Midbrain (tissue), 1 donor: Measurements from ENCODE around the gene PMFBP1.

Experiments used
- DNase-seq: peaks from one replicate; lab custom pipeline; 2025; lab: John Stamatoyannopoulos, UW

PMFBP1 gene

DNA sequence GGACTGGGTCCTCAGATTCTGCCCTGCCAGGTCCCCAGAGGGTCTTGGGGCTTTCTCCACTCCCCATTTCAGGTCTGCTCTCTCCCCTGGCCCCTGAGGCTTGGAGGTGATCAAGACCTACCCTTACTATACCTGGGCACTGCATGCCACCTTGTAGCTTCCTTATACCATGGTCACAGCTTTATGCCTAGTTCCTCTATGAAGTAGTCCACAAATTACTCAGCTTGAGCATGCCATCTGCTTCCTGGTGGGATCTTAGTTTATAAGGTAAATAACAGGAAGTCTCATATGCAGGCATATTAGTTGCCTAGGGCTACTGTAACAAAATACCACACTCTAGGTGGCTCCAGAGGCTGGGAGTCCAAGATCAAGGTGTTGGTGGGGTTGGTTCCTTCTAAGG lies 11.0 kb upstream of the PMFBP1 start:
- DNase-seq: no peak

DNA sequence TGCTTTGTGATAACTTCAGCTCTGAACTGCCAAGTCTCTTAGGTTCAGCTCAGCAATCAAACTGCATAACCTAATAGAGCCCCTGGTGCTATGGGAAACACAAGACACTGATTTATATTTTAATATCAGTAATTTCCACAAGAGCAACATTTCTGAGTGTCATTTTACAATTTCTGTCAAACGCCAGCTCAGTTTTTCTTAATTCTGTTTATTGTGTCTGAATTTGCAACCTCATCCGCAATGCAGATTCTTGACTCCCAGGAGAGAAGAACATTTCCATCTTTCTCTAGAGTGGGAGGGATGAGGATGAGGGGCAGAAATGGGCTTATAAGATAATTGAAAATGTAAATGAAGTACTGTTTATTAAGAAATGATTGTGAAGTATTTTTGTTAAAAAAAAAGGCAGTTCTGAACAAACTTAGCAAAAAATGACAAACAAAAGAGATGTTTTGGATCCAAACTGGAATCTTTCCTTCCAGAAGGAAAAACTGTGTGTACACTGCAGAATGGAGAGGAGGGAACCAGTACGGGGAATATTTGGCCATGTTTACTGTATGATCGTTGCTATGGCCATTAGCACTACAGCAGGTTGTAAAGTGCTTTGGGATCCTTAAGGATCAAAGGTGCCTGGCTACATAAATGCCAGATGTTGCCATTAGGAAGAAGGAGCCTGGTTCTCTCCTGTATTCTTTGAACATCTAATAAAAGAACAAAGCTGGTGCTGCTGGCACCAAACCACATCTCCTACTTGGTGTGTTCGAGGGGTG lies 7.4 kb upstream of the PMFBP1 start:
- no peak for DNase-seq

DNA sequence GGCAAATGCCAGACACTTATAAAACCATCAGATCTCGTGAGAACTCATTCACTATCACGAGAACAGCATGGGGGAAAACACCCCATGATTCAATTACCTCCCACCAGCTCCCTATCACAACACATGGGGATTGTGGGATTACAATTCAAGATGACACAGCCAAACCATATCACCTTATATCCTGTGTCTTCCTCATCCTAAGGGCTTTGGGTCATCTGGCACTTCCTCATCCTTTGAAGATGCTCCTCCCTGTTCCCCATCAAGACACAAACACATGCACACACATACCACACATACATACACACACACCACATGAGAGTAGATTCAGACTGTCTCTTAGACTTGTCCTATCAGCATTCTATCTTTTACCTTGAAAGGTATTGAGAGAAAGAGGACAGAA lies 2.8 kb upstream of the PMFBP1 start:
- DNase-seq: no peak

DNA sequence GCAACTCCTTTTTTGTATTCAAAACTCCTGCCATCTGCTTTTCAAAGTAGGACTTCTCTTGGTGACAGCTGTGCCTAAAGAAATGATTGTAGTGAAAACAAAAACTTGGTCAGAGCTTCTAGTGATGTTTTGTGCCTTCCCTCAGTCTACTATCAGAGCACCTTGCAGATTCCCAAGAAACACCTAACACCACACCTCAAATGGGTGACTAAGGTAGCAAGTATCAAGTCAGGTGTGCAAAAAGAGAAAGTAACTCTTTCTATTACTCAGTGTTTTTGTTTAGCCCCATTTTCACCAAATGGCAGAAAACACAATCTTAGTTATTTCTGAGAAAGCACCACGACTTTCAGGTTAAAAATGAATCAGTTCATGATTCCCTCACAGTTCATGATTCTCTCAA lies 2.0 kb upstream of the PMFBP1 start:
- no peak for DNase-seq

DNA sequence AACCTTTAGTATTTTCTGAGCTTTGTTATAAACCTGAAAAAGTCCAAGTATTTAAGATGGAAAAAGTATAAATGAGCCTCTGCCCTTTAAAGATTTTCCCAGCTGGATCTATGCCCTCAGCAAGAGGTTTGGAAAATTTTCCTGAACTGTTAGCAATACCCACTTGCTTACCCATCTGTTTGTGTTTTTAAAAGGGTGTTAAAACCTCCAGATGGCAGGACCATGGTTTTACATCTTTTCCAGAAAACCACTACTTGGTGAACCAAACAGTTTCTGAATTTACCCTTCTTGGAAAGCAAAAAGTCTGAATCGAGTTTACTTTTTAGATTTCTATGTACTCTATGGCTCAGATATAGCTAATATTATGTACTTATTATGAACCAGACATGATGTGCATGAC lies 719 bp downstream of the PMFBP1 start:
- no peak for DNase-seq

DNA sequence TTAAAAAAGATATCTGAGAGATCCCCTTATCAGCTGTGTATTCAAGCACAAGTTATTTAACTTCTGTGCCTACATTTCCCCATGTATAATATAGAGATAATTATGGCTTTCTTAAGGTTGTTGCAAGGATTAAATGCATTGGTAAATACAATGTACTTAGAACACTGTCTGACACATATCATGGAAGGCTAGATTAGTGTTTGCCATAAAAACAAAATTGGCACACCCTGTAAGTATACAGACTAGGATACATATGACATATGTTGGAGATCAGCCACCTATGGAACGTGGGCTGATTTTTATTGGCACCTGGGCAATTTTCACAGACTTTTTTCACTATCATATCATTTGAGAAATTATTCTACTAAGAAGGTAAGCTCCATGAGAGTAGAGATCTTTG lies 2.2 kb downstream of the PMFBP1 start:
- DNase-seq: no peak

DNA sequence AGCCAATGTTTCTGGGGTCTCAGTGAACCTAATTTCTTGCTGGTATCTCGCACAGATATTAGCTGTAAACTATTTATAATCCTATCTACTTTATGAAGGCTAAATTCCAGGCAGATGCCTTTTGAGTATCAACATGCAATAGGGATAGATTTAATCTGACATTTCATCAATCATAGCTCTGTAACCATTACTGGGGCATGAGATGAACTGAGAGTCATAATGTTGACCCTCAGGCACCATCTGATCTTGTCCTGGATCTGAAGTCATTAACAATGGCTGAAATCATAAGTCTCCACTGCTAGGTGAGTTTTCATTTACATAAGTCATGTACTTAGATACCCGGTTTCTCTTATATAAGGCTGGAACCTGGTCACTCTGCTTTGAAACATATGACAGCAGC lies 3.6 kb downstream of the PMFBP1 start:
- DNase-seq: no peak

DNA sequence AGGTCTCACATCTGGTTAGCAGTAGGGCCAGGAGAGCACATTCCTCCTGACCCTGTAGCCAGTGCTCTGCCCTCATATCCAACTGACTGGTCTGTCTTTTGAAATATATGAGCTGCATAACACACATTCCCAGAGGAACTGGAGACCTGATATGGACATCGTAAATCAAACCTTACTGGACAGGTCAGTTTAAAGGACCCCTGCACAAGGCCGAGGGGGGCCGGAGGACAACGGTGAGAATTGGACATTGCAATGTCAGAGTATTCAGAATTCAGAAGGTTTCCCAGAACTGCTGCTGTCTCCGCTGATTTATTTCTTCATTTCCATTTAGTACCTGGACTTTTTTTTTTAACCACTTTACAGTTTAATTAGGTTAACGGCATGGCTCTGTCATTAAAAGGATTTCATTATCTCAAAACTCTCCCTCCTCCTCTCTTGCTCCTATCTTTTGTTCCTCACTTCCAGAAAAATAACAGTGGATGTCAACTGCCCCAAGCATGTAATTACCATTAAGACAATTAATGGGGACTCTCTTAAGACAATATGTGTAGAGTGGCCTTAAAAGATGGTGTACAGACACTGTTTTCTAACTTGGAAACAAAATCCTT lies 4.9 kb downstream of the PMFBP1 start:
- no peak for DNase-seq

DNA sequence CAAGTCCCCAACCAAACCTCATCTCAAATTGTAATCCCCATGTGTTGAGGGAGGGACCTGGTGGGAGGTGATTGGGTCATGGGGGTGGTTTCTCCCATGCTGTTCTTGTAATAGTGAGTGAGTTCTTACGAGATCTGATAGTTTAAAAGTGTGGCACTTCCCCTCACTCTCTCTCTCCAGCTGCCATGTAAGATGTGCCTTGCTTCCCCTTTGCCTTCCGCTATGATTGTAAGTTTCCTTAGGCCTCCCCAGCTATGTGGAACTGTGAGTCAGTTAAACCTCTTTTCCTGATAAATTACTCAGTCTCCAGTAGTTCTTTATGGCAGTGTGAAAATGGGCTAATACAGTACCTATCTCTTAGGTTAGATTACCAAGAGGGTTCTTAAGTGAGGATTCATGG lies 5.8 kb downstream of the PMFBP1 start:
- DNase-seq: no peak

DNA sequence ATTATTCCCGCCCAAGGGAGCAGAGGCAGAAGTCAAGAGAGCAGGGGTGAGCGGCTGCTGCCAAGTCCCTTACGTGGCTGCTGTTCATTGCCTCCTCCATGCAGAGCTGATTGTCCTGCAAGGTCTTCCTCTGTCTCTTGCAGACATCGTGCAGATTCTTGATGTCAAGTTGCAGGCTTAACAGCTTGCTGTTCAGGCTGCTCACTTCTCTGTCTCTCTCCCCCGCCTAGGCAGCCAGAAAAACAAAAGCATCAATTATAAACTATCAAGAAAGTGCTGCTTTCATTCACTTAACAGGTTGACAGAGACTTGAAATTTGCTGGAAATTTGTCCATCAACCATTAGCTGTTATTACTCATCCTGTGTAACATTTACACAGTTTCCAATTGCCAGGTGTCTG lies 7.3 kb downstream of the PMFBP1 start:
- DNase-seq: no peak

DNA sequence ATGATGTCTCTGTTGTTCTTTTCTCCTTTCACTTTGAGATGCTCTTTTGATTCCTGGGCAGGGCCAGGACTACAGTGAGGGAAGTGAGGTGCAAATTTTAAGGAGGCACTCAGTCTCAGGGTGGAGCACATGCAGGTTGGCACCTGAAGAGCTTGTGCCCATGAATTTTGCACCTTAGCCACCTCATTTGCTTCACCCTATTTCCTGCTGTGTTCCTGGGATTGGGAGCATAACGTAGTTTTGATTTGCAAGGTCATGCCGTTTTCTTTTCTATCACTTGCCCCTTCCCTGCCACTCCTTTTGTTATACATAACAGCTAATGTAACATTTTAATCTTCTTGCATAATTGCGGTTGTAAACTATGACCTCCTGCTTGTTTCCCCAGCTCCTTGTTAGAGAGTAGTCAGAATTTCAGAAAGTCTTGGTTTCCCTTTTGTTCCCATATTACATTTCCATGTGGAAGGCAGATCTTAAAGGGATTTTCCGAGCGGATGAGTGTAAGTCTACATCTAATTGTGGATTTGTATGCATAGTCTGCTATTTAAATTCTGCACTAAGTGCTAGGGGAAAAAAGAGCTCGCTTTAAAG lies 9.8 kb downstream of the PMFBP1 start:
- no peak for DNase-seq

DNA sequence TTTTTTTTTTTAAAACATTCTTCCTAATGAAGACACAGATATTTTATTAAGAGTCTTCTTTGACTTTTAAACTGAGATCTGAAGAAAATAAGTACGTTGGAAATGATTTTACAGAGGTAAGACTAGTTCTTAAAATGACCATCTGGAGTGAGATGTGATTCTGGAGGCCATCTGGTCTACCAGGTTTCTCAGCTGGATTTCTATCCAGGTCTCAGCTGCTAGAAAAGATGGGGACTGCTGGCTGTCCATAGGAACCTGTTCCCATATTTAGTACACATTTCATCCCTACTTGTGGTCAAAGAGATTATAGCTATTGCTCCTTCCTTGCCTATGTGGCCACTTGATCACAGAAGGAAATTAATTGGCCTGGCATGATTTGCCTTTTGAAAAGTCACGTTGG lies 12.2 kb downstream of the PMFBP1 start:
- no peak for DNase-seq

DNA sequence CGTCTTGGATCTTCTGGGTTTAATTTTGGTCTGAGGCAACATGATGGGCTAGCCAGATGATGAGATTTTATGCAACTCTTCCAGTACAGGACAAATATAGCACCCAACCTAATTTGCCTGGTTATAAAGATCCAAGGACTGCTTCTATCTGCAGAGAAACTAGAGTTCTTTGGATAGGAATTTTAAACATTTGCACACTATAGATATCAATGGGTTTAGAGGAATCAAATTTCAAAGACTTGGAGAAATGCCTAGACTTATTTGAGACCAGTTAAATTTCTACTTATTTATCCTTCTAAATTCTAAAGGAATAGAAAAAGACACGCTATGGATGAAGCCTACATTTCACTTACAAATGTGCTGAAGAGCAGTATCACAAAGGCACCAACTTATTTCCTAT lies 12.6 kb downstream of the PMFBP1 start:
- DNase-seq: no peak

DNA sequence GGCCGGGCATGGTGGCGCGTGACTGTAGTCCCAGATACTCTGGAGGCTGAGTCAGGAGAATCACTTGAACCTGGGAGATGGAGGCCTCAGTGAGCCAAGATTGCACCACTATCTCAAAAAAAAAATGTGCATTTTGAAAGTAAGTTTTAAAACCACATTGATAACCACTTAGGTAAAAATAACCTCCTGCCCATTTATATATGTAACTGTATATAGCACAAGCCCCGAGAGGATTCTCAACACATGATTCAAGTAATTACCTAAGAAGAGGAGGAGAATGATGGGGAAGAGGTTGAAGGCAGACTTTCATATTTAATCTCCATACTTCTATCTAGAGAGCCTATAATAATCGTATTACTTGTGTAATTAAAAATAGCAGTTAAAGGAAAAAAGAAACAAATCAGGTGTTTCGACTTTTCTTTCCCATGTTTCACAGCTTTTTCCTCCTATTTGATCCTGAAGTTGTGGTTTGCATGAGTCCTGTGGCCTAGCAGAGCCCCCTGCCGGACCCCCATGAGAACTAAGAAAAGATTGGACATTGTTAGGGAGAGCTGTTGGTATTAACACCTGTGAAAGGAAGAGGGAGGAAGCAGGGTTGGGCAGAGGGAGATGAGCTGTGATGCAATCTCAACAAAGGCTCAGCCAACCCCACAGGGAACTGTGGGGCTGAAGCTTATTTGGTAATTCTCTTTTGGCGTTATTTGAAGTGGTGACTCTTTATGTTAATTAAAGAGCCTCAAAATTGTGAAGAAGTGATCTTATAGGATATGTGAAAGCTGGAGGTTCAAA lies 22.1 kb downstream of the PMFBP1 start:
- no peak for DNase-seq

DNA sequence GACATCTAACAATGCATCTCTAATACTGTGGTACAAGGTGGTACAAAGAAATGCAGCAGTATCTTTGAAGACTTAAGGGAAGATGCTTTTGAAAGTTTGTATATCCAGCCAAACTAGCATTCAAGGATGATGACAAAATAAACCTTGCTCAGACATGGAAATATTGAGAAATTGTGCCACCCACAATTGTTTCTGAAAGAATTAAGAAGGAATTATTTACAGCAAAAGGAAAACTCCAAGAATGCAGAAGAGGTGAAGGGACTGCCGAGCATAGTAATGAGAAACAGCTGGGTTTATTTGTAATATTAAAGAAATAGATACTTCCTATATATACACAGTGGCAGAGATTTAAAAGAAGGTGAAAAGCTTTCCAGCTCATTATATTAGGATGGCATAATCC lies 29.5 kb downstream of the PMFBP1 start:
- DNase-seq: no peak

DNA sequence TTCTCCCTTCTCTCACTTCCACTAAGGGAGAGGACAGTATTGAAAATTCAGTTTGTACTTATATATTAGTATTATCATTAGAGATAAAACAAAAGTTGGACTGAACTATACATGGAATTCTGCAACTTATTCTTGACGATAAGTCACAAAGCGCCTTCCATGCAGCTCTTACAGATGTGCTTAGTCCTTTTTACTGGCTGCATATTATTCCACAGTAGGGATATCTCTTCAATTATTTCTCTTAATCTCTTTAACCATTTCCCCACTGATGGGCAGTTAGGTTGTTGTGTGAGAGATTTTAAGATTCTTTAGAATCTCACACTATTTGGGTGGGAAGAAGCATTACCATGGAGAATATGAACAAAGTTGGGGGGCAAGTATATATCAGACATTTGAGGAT lies 32.0 kb downstream of the PMFBP1 start:
- DNase-seq: no peak

DNA sequence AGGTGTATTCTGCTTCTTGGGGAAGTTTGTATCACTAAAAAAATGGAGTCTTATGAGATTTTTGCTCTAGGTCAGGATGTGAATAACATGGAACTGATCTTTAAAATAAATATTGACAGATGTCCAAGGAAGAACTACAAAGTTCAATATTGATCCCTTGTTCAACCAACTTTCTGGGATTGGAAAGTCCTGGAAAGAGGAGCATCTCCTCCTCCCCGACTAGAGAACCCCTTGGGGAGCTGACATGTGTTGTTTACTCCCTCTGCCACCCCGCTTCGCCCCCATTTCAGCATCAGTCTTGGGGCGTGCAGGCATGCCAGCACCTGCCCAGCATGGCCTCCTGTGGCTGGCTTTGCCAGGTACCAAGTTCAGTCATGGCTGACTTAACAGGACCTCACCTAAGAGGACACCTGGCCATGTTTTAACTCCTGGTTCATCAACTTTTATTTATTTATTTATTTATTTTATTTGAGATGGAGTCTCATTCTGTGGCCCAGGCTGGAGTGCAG lies 33.8 kb downstream of the PMFBP1 start:
- no peak for DNase-seq

DNA sequence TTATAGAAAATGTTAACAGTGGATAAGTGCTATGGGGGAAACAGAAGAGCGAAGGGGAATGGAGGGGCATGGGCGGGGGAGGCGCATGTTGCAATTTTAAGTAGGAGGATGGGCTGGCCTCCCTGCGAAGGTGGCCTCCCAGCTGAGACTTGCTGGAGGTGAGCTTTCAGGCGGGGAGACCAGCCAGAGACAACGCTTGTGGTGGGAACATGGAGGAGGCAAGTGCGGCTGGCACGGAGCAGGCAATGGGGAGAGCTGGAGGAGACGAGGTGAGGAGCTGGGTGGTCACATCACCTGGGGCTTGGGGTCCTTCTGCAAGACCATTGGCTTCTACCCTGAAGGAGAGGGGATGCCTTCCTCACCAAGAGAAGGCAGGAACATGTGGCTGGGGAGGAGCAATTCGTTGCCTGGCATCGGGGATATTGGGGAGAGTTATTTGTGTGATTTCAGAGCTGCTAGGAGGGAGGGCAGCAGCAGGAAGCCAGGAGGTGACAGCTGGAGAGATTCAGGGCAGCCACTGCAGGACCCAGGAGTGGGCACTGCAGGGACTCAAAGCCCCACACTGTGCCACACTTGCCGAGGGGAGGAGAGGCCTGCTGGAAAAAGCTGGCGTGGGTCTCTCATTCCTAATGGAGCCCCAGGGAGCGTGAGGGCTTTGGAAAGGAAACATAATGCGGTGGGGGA lies 34.4 kb downstream of the PMFBP1 start:
- no peak for DNase-seq

DNA sequence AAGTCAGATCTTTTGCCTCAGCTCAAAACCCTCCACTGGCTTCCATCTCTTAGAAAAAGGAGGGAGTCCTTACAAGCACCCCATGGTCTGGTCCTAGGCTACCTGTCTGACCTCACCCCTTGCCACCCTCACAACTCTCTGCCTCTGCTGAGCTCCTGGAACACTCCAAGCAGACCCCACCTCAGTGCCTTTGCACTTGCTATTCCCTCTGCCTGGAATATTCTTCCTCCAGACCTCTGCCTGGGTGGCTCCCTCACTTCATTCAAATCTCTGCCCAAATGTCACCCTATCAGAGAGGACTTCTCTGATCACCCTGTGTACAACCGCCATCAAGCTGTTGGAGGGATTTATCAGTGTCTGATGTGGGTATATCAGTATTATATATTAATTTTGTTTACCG lies 37.4 kb downstream of the PMFBP1 start:
- no peak for DNase-seq

DNA sequence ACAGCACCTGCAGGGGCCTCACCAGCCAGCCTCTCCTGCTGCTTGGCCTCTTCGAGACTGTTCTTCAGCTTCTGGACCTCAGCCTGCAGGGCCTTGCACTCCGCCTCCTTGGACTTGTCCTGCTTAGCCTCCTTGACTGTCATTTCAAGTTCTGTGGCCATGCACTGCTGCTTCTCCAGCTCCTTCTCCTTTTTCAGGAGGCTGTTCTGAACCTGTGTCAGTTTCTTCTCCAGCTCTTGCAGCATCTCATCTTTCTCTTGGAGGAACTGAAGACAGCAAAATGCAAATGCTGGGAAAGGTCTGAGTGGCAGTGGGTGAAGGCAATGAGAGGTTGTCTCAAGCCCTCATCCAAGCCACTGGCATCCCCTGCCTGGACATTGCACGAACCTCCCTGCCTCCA lies 39.2 kb downstream of the PMFBP1 start:
- no peak for DNase-seq

DNA sequence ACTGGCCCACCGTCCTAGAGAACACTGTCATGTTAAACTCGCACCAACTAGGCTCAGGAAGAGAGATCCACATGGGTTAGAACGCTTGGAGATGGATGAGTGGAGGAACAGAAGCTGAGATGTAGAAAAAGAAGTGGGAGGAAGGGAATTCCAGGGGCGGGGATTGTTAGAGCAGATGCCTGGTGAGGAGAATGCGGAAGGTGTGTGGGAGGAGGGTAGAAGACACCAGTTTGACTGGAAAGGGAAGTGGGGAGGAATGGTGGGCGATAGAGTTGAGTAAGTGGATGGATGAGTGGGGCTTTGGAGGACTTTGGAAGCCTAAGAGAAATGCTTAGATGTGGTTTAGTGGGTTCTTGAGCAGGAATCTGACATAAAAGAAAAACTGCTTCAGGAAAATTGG lies 40.9 kb downstream of the PMFBP1 start:
- no peak for DNase-seq
